GM04504 (cell line): ENCODE measurements around the gene FHIT.
A peak's percentile ranks its signal among the peaks of the same experiment; 100 is the strongest.
"Not testable (repeated sequence)": the region's sequence is repeated elsewhere in the genome, so short reads cannot be mapped to it uniquely, and the experiment has no call there.

Source experiments
- DNase-seq: peaks from one replicate; pipeline ENCODE4 v3.0.0-alpha.2; 2012; ENCODE audit warnings: low read depth

Gene FHIT

DNA sequence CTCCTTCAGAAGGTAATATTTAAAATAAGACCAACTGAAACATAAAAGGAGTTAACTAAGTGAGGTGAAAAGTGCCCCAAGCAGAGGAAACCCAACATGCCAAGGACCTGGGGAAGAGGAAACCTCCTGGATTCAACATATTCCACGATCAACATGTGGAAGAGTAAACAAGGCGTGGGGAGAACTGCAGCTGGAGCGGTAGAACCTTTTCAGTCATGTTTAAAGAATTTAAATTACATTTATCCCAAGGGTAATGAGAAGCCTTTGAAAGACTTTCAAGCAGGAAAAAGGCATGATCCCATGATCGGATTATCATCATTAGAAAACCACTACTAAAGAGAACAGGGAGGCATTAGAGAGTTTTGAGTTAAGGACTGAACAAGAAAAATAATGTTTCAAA lies 330.7 kb downstream of the FHIT start:
- DNase-seq, result no peak

DNA sequence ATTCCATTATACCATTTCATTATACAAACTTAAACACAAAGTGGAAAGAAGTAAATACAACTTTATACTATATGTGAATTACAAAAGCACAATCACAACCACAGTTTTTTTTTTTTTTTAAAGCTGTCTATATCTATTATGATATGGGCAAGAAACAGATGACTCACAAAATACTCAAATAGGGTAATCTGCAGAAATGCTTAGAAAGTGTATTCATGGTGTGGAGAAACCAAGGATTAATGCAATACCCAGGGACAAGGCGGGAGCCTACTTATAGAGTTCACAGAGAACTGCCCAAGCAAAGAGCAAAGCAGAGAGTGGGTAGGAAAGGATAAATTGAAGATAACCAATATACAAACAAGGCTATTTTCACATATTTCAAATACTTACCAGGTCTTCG lies 332.0 kb downstream of the FHIT start:
- no peak for DNase-seq

DNA sequence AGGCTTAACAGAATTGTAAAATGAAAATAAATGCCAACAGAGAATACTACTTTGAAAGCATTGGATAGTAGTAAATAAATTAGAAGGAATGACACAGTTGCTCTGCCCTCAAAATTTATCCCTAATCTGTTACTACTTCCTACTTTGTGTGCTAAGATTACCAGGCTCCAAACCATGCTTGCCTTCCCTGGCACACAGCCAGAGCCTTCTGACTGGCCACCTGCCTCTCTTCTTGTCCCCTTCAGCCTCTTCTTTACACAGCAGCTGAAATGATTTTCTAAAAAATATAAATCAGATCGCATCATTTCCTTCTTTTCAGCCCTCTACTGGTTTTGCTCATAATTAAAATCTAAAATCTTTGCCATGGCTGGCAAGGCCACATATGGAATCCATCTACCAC lies 334.1 kb downstream of the FHIT start:
- no peak for DNase-seq

DNA sequence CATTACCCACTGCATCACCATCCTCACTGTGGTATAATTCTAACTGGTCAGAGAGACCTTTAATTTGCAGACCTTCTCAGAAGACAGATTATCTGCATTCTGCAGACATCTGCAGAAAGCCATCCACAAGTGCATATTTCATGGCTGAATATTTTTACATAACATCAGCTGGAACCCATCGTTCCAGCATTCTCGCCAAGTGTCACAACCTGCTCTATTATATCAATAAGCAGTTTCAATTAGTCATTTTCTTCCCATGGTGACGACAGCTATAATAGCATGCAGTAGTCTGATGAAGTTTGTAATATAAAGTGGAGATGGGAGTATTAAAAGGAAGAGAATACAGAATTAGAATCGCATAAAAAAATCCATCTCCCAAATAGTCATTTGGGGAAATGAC lies 334.7 kb downstream of the FHIT start:
- DNase-seq, result peak; percentile 19

DNA sequence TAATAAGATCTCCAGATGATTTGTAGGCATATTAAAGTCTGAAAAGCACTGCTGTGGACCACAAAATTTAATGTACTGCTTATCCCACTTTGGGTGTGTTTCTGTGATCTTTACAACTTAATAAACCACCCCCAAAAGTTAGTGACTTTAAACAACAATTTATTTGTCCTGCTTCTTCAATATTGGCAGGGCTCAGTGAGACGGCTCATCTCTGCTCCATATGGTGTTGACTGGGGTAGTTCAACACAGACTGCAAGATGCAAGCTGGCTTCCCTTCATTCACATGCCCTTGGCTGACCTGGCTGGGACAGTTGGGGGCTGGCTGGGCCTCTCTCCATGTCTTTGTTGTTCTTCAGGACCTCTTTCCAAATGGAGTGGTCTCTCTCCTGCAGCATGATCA lies 337.8 kb downstream of the FHIT start:
- DNase-seq, result no peak

DNA sequence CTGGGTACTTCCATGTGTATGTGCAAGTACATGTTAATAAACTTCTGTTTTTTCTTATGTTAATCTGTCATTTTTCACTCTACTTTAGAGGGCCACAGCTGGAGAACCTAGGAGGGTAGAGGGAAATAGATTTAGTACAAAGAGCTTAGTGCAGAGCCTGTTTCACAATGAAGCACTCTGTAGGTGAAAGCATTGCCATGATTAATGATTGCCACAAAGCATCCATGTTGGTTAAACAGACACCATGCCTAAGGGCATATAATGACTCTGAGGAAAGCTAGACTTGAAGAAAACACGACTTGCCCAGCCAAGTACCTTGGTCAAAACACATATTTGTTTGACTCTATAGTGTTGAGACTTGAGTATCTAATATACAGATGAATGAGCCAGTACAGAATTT lies 338.4 kb downstream of the FHIT start:
- no peak for DNase-seq

DNA sequence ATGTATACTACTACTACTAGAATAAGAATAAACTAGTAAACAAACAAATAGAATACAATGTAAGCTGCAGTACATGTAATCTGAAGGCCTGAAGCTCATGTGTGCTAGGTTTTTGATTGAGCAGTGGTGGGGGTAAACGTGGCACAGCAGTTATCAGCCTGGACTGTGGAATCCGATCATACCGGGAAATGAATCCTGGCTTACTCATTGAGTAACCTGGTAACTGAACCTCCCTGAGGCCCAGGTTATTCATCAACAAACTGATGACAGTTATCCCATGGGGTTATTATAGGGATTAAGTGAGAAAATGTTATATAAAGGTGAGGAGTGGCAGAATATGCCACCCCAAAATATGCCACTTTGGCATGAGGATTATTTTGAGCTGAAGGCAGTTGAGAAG lies 339.1 kb downstream of the FHIT start:
- DNase-seq, result no peak

DNA sequence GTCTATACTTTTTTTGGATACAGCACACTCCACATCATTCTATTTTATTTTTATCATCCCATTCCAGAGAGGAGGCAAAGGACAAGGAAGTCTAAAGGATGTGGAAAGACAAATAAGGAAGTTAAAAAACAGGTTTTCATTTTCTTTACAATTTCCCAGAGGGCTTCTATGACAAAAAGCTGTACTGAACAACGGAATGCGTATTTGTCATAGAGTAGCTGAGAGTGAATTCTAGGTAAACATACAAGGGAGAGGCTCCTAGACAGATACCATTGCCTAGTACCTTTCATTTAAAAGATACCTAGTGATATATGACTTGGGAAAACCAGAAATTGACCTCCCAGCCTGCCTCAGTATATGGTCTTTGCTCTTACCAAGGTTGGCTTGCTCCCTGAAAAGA lies 341.7 kb downstream of the FHIT start:
- no peak for DNase-seq

DNA sequence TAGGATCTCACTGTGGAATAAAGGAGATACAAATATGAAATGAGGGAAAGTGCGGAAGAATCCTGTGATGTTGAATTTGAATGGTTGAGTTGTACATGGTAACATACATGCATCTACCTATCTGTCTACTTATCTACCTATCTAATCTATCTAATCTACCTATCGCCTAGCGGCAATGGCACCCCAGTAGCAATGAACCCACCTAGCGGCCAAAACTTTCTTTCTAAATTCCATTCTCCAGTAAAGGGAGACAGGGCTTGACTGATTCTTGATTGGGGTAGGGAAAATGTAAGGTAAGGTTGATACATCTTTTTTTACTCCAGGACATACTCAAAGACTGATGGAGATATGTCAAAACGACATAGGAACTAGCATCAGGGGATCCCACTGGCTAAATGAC lies 345.0 kb downstream of the FHIT start:
- no peak for DNase-seq

DNA sequence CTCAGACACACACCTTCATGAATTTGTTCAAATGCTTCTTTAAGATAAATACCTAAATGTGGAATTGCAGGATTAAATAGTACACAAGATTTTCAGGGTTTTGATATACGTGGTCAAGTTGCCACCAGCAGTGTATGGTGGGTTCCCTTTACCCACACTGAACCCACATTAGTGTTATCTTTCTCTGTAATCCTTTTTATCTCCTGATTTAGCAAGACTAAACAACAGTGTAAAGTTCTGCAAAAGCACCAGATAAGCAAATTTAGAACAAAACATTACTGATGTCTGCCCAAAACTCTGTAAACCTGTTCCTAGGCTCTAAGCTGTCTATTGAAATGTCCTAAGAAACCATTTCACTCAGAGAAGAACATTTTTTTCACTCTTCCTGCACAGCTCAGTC lies 352.9 kb downstream of the FHIT start:
- no peak for DNase-seq

DNA sequence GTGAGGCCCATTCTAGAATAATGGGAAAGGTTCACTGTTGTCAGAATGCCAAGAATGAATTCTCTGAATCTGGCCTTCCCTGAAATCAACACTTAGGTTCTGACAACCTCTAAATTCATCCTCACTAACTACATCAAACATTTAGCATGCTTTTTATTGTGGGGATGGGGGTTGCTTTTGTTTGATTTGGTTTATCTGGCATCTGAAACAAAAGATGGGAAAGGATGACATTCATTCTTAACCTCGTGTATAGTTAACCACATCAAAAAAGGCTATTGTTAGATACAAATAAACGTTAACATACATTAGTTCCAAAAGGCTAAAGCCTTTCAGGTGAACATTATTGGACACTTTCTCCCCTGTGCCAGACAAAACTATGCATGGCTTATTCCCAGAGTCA lies 357.3 kb downstream of the FHIT start:
- DNase-seq, result no peak

DNA sequence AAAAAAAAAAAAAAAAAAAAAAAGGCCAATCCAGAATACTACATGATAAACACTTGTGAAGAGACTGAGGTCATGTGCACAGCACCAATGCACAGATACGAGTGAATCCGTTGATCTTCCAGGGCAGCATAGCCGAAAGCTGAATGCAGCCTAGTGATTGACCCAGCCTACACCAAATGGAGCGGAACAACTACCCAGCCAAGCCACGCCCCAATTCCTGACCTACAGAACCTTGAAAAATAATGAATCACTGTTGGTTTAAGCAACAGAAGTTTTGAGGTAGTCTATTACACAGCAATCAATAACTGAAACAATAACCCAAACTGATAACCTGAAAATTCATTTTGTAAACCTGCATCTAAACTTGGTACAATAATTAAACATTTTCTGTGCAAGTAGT lies 361.0 kb downstream of the FHIT start:
- DNase-seq, result no peak

DNA sequence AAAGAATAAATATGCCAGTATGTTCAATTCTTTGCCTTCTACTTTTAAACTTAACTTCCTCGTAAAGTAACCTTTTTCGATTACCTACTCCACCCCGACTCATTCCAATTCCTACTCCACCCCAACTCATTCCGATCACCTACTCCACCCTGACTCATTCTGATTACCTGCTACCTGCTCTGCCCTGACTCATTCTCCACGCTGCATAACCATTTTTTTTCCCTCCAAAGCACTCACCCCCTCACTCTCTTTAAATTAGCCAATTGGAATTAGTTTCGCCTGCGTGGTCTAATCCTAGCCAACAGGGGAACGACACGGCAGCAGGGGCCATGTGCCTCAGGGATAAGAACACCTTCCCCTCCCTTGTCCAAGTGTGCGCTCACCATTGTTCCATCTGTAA lies 362.3 kb downstream of the FHIT start:
- not testable (repeated sequence) for DNase-seq

DNA sequence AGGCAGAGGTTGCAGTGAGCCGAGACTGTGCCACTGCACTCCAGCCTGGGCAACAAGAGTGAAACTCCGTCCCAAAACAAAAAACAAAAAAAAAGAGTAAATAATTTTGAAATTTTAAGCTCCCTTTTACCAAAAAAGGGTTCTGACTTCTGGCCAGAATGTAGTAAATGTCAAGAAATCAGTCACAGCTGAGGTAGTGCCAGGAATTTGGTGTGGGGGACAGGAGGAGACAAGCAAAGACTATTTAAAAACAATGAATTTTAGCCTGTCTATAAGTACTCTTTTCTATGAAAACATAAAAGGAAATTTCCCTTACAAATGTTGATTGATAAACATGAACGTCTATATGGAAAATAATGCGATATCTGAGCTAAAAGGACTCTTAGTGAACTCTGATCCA lies 363.7 kb downstream of the FHIT start:
- no peak for DNase-seq

DNA sequence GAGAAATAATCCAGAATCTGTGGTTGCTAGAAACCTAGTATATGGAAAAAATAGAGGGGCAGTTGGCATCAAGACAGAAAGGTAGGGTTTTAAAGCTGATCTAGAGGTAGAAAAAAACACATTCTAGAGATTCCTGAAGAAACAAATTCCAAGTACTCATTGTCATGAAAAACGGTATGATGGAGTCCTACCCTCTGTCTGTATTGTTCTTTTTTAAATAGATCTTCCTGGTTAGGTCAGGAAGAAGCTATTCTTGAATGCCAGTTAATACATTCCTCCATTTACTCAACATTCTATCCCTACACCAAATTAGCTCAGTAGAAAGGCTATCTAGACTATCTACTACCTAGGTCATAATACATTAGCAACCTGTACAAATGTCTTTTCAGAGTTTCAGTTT lies 364.7 kb downstream of the FHIT start:
- DNase-seq, result no peak

DNA sequence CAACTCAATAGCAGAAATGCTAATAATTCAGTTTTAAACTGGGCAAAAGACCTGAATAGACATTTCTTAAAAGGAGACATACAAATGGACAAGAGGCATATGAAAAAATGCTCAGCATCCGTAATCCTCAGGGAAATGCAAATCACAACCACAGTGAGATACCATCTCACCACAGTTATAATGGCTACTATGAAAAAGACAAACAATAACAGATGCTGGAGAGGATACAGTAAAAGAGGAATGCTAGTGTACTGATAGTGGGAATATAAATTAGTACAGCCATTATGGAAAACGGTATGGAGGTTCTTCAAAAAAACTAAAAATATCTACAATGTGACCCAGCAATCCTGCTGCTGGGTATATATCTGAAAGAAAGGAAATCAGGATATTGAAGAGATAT lies 367.2 kb downstream of the FHIT start:
- no peak for DNase-seq

DNA sequence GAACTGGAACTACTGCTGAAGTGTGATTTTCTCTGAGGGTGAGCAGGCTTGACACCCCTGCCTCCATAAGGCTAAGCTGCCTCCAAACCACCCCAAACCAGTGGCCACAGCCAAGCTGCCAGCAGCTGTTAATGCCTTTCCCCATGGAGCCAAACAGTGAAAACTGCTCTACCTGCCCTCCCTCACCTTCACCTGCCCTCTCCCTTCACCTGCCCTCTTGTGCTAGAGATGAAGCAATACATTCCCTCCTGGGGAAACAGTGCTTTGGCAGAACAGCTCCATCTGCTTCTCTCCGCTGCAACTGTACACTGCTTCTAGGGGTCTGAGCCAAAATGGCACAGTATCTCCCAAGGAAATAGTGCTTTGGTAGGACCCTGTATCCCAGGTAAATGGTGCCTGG lies 374.1 kb downstream of the FHIT start:
- DNase-seq, result no peak

DNA sequence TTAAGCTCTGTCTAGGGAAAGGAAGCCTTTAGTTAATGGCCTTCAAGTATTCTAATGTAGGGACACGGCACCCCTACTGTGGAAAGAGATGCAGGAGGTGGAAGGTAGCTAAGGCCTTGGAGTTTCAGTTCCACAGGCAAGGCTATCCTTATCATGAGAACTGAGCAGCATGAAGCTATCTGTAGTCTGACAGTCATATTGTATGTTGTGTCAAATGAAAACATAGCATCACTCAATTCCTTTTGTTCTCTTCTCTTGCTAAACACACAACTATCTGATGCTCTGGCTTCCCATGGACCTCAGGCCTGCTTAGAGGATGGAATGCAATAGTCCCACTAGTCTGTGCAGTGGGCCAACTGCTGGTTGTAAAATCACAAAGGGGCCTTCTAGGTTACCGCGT lies 380.9 kb downstream of the FHIT start:
- no peak for DNase-seq

DNA sequence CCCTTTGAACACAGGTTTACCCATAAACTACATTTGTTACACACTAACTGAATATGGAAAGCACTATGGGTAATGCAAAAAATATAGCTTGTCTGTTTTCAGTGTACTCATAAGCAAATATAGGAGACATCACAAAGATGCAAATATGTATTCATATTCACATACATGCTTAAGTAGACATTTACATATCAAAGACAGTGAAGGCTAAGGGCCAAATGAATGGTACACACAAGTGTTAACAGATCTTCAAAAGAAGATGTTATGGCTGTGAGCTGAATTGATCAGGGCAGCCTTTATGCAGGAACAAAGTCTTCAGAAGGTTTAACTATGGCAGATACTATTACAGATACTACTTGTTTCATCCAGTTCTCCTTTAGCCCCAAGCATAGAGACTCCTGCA lies 384.1 kb downstream of the FHIT start:
- DNase-seq, result no peak

DNA sequence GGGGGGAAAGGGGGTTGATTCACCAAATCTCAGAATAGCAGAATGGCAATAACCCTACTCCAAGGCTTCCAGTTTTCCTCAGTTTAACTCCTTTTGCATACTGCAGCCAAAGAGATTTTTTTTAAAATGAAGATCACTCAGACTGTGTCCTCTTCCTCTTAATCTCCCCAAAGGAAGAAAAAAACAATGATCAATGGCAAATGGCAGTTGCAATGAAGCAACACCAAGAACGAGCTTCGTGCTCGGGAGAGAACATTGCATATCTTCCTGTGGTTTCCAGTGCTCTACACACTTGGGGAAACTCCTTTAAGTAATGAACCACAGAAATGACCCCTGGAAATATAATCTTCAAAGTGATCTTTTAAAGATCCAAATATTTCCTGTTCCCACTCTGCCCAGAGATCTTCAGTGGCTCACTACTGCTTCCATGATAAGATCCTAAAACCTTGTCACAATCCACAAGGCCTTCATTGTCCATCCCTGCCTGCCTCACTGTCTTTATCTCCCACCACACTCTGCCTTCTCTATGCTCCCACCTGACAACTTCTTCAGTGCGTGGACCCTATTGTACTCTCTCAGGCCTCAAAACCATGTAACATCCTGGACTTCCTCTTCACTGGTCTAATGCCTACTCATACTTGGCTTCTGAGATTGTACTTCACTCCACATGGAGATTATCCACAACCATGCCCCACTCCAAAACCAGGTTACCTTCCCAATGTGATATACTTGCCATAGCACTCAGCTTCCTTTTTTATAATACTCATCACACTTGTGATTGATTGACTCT lies 394.8 kb downstream of the FHIT start:
- no peak for DNase-seq

DNA sequence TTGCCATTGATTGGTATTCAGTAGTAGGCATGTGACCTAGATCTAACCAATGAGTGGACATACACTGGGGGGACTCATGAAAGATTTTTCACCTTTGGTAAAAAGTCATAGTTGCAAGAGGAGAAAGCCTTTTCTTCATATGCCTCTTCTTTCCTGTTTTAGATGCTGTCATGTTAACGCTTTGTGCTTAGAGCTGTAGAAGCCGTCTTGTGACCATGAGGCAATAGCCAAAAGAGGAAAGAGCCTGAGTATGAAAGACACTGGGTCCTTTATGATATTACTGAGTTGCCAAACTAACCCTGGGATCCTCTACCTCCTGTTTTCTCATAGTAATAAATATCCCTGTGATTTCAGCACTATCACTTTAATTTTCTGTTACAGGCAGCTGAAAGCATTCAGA lies 396.0 kb downstream of the FHIT start:
- no peak for DNase-seq

DNA sequence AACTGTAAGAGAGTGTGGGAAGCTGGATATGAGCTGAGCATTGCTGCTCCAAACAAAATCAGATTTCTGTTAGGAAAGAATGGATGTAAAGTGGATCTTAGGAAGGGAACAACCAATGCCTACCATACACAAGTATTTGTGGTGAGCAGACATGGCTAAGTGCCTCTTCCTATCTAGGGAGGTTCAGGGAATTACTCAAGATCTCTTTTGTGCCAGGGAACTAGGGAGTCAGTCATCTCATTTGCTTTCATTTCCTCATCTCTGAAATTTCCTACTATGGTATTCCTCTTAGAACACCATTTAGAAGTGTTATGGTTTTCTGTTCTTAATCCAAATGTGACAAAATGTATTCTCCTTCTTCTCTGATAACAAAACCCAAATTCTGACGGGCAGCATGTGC lies 396.5 kb downstream of the FHIT start:
- DNase-seq, result peak; percentile 10

DNA sequence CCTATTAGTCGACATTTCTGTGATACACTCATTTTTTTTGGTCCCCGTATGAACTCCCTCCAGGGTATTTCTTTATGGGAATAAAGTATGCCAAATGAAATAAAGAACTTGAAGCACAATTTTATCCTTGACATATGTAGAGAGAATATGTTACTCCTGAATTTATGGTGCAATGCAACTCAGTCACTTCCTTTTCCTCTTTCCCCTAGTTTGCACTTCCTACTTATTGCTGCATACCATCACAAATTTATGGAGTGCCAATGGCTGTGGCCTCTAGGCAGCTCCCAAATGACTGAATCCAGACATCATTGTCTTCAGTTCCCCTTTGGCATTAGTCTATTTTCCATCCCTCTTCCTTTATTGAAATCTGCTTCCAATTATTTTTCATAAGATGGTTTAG lies 403.5 kb downstream of the FHIT start:
- no peak for DNase-seq

DNA sequence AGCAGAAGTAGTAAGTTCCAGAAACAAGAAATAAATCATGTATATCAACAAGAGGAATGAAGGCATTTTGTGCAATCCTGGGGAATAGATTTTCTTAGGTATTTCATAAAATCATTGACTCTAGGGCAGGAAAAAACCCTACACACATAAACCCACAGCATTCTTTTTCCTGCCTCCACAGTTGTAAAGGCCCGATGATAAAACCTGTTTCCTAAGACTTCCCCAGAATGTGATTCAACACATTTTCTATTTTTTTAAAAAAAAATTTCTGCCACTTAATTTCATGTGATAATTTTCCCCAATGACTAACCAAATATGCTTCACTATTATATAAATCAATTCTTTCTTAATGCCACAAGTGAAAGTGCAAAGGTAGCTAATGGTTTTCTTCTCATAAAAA lies 407.0 kb downstream of the FHIT start:
- no peak for DNase-seq

DNA sequence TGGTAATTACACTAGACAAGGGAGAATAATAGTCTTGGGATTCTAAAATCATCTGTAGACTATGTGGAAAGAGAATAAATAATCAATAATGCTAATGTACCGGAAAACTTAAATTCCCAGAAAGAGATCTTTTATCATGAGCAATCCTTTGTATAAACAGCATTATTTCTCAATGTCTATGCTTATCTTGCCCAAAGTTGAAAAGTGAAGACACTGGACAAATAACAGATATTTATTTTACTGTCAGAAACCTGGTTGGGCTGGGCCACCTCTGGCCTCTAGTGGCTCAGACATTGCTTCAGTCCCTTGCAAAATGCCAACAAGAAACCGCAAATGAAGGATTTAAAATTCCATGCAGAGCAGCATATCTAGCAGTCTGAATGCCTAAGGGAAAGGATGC lies 409.9 kb downstream of the FHIT start:
- DNase-seq, result no peak
